ENCODE measurements around the gene EFS. TPM values are rescaled to one million over a fixed set of nuclear protein-coding genes. Genes with fewer than 3 reads are reported as not detected.

The EFS gene
- total RNA-seq, 1 experiment from 2014 or later = not detected

- no peak overlapping the region for H3K27ac ChIP-seq (ENCODE audit: low read length)
- in situ Hi-C loops (cut with HindIII; ENCODE audit: low pct_unique_long_range_greater_than_20kb, low sequenced_read_pairs) (no loop called here), intact Hi-C loops (cut with micrococcal nuclease; ENCODE audit: unreplicated experiment) (no loop called here)
- ChIA-PET POLR2A (no interaction called here), CTCF (no interaction called here)
- H3K4me1 ChIP-seq (ENCODE audit: control insufficient read depth, insufficient read depth, low read length) = no peaks in the 10 kb centered on the region
- H3K4me3 ChIP-seq (ENCODE audit: low read depth in 2 of 2, low read length in 2 of 2) = no peak overlapping the region
- H3K9me3 ChIP-seq (ENCODE audit: control insufficient read depth, insufficient read depth, low read depth, low read length) = no peaks in the 10 kb centered on the region
- no peak for TF ChIP-seq CTCF (IDR thresholded peaks at IDR 0.05)
- no peak for TF ChIP-seq TCF7L2 (IDR thresholded peaks at IDR 0.05; ENCODE audit: low read depth, low read length)
- TF ChIP-seq POLR2AphosphoS5 (IDR thresholded peaks at IDR 0.05; ENCODE audit: low read depth, low read length) = no peak
- no peak for TF ChIP-seq SIN3A (IDR thresholded peaks at IDR 0.05; ENCODE audit: borderline replicate concordance, insufficient read depth, low read depth, low read length)
- TF ChIP-seq REST (IDR thresholded peaks at IDR 0.05; ENCODE audit: insufficient read depth in 1 of 2, low read depth in 2 of 2, low read length in 1 of 2) = no peak
- ATAC-seq = no peak
- no TSS peak for BruUV-seq (replicated peaks)
- H3K36me3 ChIP-seq (ENCODE audit: control insufficient read depth, insufficient read depth, low read length) = no peaks in the 10 kb centered on the region
- DNase-seq (ENCODE audit: low read depth, low spot score) = no peak
- no peaks in the 10 kb centered on the region for H3K27me3 ChIP-seq (ENCODE audit: control insufficient read depth, insufficient read depth, low read length)
These were observed 45.1 kb upstream of the EFS start for GRCh38 chr14:23409966-23410635.

GRCh38 chr14:23409475-23409874, 44.5 kb upstream of the EFS start:
- no TSS peak for BruUV-seq (replicated peaks)
- Histone ChIP-seq H3K27me3 (ENCODE audit: control insufficient read depth, insufficient read depth, low read length) (no peaks in the 10 kb centered on the region), H3K9me3 (ENCODE audit: control insufficient read depth, insufficient read depth, low read depth, low read length) (no peaks in the 10 kb centered on the region), H3K27ac (ENCODE audit: low read length) (no peak overlapping the region), H3K36me3 (ENCODE audit: control insufficient read depth, insufficient read depth, low read length) (no peaks in the 10 kb centered on the region), H3K4me3 (ENCODE audit: low read depth in 2 of 2, low read length in 2 of 2) (no peak overlapping the region), H3K4me1 (ENCODE audit: control insufficient read depth, insufficient read depth, low read length) (no peaks in the 10 kb centered on the region)
- ATAC-seq (no peak), DNase-seq (ENCODE audit: low read depth, low spot score) (no peak)
- in situ Hi-C loops (cut with HindIII; ENCODE audit: low pct_unique_long_range_greater_than_20kb, low sequenced_read_pairs) (no loop called here), intact Hi-C loops (cut with micrococcal nuclease; ENCODE audit: unreplicated experiment) (no loop called here)
- ChIA-PET CTCF (no interaction called here), POLR2A (no interaction called here)
- no peak for TF ChIP-seq REST (IDR thresholded peaks at IDR 0.05; ENCODE audit: insufficient read depth in 1 of 2, low read depth in 2 of 2, low read length in 1 of 2)
- no peak for TF ChIP-seq CTCF (IDR thresholded peaks at IDR 0.05)
- TF ChIP-seq TCF7L2 (IDR thresholded peaks at IDR 0.05; ENCODE audit: low read depth, low read length) = no peak
- TF ChIP-seq SIN3A (IDR thresholded peaks at IDR 0.05; ENCODE audit: borderline replicate concordance, insufficient read depth, low read depth, low read length) = no peak
- TF ChIP-seq POLR2AphosphoS5 (IDR thresholded peaks at IDR 0.05; ENCODE audit: low read depth, low read length) = no peak

All from Panc1 (cell line).